GM18498 (cell line): Measurements from ENCODE around the gene SYNJ1.
"Not testable (repeated sequence)": the region's sequence is repeated elsewhere in the genome, so short reads cannot be mapped to it uniquely, and the experiment has no call there.

Source experiments
- ATAC-seq: cut with Tn5 transposase; IDR thresholded peaks from one replicate; pipeline ENCODE4 v1.9.1; 2021; ENCODE audit warnings: mild to moderate bottlenecking, moderate library complexity; ENCODE audit not compliant: unreplicated experiment

Gene SYNJ1

GRCh38 chr21:32698971-32699693, 28.7 kb downstream of the SYNJ1 start:
- no peak for ATAC-seq

DNA sequence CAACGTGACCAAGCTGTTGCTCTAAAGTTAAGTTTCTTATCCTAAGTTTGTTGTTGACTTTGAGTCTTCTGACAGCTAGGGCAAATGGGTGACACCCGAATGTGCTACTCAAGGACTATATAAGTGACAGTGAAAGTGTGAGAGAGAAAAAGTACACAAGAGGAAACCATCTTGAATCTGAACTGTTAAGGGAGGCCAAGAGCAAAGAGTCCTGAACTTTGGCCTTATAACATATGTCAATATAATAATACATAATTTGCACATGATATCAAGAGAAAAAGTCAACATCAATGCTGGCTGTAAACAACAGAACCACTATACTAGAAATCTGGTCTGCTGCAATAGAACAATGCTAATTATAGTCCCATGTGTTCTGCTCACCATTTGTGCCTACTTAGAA, 29.5 kb downstream of the SYNJ1 start:
- no peak for ATAC-seq

DNA sequence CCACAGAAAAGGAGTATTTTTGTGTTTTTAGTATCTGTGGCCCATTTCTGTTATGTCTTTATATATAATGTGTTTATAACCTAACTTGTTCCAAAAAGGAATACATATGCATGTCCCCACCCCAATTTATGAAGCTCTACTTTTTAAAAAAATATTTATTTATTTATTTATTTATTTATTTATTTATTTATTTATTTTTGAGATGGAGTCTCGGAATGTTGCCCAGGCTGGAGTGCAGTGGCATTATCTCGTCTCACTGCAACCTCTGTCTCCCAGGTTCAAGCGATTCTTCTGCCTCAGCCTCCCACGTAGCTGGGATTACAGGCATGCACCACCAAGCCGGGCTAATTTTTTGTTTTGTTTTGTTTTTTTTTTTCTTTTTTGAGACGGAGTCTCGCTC, 32.3 kb downstream of the SYNJ1 start:
- ATAC-seq = not testable (repeated sequence)

GRCh38 chr21:32693581-32693980, 34.2 kb downstream of the SYNJ1 start:
- no peak for ATAC-seq

DNA sequence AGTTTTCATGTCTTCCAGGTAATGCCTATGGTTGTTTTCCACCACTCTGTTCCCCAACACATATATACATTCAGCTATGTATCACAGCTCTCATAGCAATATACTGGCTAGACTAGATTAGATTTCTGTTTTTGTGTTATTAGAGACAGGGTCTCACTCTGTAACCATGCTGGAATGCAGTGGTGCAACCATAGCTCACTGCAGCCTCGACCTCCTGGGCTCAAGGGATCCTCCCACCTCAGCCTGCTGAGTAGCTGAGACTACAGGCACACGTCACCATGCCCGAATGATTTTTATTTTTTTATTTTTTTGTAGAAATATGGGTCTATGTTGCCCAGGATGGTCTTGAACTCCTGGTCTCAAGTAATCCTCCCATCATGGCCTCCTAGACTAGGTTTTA, 37.7 kb downstream of the SYNJ1 start:
- no peak for ATAC-seq

DNA sequence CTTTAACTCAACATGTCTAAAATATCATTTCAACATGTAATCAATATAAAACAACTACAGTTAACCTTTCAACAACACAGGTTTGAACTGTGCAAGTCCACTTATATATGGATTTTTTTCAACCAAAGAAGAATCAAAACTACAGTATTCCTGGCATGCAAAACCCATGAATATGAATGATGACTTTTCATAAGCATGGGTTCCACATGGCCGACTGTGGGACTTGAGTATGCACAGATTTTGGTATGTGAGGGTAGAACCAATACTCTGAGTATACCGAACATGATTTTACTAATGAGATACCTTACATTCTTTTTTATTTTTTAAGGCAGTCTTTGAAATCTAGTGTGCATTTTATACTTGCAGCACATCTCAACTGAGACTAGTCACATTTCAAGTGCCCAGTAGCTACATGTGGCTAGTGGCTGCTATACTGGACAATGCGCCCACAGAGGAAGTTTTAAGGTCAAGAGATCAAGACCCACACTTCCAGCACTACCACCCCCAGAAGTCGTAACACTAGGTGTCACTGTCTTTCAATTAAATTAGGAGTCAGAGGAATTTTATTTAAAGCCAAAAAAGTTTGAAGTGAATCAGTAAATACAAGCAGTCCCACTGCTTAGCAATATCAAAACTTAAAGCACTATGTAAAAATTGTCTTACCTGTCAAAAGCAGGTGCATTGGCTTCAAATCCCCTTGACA, 40.0 kb downstream of the SYNJ1 start:
- no peak for ATAC-seq

DNA sequence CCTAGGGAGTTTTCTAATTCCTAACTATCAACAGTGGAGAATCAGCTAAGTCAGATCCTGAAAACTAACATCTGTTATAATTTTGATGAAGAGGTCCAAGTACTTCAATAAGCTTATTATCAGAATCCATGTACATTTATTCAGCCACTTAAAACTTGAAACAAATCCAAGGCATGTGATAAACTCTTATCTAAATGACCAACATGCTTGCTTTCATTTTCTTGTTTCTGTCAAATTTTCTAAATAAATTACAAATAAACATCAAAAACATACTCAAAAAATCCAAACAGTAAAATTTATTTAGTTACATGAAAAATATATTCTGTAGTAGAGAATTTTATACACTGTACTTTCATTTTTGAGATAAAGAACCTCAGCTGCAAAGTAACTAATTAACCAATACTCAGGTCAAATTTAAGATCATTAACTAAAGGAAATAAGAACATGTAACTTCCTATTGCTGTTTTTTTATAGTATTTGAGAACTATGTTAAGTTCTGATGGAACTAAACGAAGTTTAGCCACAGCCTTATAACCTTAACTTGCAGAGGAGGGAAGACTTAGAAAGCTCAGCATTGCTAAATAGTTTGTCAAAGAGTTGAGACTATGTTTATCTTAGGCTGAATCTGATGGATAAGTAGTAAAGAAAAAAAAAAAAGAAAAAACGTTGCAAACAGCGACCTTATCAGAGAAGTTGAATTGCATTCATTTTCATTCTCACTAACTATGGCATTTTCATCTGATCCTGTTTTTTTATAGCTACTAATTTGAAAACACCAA, 44.9 kb downstream of the SYNJ1 start:
- no peak for ATAC-seq

GRCh38 chr21:32674731-32675130, 53.1 kb downstream of the SYNJ1 start:
- ATAC-seq = no peak

DNA sequence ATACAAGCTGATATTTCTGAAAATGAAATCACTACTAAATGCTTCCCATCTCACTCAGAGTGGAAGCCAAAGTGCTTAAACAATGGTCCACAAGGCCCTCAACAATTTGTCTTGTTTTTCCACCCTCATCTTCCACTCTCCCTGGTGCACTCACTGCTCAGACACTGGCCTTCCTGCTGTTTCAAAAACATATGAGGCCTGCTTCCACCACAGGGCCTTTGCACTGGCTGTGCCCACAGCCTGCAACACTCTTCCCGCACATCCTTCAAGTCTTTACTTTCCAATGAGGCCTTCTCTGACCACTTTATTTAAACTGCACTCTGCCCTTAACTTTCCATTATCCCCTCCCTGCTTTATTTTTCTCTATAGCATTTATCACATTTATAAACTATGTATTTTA, 53.8 kb downstream of the SYNJ1 start:
- ATAC-seq = no peak

GRCh38 chr21:32666258-32666657, 61.6 kb downstream of the SYNJ1 start:
- no peak for ATAC-seq

- ATAC-seq = not testable (repeated sequence)
Measured at GRCh38 chr21:32664095-32664494, 63.7 kb downstream of the SYNJ1 start.

GRCh38 chr21:32661981-32662380, 65.8 kb downstream of the SYNJ1 start:
- not testable (repeated sequence) for ATAC-seq

DNA sequence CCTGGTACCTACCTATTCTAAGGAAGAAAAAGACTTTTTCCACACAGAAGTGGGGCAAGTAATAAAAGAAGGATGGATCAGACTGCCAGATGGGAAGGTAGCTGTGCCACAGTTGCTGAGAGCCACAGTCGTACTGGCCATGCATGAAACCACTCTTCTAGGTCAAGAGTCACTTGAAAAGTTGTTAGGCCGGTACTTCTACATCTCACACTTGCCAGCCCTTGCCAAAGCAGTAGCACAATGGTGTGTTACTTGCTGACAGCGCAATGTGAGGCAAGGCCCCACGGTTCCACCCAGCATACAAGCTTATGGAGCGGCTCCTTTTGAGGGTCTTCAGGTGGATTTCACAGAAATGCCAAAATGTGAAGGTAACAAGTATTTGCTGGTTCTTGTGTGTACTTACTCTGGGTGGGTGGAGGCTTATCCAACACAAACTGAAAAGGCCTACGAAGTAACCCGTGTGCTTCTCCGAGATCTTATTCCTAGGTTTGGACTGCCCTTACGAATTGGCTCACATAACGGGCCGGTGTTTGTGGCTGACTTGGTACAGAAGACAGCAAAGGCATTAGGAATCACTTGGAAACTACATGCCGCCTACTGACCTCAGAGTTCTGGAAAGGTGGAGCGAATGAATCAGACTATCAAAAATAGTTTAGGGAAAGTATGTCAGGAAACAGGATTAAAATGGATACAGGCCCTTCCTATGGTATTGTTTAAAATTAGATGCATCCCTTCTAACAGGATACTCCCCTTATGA, 66.6 kb downstream of the SYNJ1 start:
- not testable (repeated sequence) for ATAC-seq

GRCh38 chr21:32658524-32658923, 69.3 kb downstream of the SYNJ1 start:
- ATAC-seq = no peak

- no peak for ATAC-seq
Measured at GRCh38 chr21:32653326-32653901, 74.4 kb downstream of the SYNJ1 start.

- no peak for ATAC-seq
Measured at GRCh38 chr21:32648165-32648564, 79.6 kb downstream of the SYNJ1 start.

DNA sequence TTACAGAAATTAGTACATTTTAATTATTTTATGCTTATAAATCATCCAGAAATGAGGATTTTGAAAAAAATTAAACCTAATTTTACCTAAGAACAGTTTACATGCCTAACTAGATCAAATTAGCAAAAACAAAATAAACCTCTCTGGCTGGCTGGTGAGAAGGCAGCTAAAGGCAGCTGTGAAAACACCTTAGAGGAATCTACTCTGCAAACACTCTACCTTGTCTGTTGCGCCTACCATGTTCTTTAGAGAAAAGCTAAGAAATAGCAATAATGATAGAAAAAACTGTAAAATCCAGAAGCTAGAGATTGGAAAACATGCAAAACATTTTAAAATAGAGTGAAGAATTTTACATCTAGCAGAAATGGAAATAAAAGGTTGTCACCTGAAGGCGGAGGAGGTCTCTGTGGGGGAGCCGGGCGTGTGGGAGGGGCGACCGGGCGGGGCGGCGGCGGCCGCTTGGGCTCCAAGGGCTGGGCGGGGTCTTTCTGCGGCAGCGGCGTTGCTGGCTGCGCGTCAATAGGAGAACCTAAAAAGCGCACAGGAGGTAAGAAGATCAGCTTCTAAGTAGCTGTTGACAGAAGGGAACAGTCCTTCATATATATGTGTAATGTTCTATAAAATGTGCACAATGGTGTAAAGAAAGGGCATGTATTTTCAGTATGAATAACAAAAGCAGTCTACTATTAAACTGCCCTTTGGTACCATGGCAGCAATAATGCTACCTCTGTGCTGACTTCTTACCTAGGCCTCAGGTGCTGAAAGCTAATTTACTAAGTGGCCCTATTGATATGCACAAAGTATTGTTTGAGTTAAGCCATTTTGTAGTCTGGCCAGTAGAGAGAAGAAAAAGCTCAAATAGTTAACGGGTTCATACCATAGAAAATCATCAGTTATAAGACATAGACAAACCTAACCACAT, 82.3 kb downstream of the SYNJ1 start:
- ATAC-seq = no peak

GRCh38 chr21:32641710-32642698, 85.8 kb downstream of the SYNJ1 start:
- ATAC-seq = no peak
